ENCODE measurements around the gene FBXL13.
"Not testable (repeated sequence)": the region's sequence is repeated elsewhere in the genome, so short reads cannot be mapped to it uniquely, and the experiment has no call there.

FBXL13 gene

DNA sequence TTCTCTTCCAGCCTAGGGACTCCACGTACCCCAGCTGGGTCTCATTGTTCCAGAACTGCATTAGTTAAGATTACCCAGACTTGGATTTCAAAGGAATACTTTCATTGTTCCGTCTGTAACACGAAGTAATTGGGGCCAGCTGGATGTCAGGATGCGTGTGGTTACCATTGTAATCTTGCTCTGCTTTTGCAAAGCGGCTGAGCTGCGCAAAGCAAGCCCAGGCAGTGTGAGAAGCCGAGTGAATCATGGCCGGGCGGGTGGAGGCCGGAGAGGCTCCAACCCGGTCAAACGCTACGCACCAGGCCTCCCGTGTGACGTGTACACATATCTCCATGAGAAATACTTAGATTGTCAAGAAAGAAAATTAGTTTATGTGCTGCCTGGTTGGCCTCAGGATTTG, 140.8 kb downstream of the FBXL13 start:
- no peak for DNase-seq

DNA sequence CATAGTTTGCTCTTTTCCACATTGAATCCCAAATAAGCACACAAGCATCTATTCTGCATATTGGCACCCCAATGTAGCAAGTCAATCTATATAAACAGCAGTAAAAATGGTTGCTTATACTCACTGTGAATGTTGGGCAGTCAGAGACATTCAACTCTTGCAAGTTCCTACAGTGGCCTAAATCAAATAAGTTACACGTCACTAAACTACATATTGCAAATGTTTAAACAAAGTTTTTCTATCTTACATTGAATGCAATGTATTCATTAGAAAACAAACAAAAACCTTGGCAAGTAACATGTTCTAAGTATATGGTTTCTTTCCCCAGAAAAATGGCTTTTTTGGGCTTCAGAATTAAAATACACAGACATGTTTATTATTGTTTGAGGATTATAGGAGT, 142.8 kb downstream of the FBXL13 start:
- no peak for DNase-seq

DNA sequence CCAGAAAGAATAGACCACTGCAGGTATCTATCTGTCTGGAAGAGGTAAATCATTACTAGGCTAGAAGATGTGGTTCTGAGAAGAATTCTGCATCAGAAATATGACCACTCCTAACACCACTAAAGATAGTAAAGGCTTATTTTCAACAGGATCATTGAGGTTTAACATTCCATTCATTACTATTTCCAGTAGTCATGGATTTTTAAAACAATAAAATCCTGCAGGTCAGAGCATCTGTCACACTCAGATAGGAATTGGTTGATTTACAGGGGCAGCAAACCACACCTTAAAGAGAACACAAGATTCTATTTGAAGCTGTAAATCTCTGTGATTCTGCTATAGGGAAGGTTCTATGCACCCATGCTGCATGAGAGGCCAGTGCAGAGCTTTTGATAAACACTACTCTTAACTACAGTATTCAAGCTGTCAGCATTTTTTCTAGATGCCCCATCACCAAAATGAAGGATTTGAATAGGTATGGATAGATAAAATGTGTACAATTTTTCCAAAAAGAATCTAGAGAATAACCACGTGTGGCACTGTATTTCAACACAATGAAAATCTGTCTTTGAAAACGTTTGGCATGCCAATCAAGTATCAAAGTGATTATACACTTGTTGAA, 147.2 kb downstream of the FBXL13 start:
- no peak for DNase-seq

DNA sequence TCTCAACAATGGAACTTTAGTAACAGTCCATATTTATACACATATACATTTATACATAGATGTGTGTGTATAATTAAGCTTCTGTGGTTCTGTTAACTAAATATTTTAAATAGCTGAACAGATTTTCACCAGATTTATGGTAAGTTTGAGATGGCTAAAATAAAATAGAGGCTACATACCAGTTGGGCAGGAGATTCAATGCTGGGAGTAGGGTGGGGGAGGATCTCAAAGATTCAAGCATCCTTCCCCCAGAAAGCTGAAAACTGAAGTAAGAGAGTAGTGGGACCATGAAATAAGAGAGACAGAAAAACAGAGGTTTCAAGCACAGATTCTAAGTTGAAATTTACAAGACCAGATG, 147.8 kb downstream of the FBXL13 start:
- DNase-seq: no peak

DNA sequence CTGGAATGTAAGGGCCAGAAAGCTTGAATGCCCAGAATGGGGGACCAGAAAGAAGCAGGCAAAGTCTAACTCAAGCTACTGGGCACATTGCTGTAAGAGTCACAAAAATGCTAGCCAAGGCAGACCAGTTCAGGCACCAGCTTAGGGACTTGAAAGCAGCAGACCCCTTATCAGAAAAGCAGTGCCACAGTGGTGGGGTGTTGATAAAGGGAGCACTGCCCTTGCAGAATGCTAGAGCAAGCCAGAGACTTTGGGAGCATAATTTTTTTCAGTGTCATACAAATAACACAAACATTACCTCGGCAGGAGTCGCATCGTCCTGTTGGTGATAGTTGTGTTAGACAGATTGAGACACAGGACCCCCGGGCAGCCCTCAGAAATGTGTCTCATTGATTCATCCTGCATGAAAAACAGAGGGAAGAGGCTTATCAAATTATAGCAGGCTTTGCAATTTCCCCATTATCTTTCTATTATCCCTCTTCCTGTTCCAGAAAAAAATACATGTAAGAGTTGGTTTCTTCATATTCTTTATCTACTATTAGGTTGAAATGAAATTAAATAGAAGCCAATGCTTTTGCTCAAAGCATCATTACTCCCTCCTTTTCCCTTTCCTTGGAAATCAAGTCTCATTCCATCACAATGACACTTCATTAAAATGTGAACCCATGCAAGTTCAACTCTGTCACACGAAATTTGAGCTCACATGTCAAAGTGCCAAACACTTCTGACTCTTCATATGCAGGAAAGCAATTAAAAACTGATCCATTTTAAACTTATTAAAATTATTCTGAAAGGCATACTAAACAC, 148.4 kb downstream of the FBXL13 start:
- DNase-seq: no peak

DNA sequence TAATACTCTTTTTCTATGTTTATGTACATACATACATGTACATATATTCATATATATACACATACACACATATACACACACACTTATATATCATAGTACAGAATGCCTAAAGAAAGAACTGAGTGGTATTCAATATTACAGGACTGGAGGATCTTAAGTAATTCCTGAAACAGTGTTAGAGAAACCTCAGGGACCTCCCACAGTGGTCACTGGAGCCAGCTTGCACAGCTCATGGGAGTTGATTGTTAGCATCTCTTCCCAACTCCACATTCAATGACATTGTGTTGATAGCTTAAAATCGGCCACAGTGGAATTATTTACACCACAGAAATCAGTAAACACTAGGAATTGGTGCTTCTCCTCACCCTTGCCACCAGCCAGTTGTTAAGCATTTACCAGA, 155.8 kb downstream of the FBXL13 start:
- DNase-seq: no peak

DNA sequence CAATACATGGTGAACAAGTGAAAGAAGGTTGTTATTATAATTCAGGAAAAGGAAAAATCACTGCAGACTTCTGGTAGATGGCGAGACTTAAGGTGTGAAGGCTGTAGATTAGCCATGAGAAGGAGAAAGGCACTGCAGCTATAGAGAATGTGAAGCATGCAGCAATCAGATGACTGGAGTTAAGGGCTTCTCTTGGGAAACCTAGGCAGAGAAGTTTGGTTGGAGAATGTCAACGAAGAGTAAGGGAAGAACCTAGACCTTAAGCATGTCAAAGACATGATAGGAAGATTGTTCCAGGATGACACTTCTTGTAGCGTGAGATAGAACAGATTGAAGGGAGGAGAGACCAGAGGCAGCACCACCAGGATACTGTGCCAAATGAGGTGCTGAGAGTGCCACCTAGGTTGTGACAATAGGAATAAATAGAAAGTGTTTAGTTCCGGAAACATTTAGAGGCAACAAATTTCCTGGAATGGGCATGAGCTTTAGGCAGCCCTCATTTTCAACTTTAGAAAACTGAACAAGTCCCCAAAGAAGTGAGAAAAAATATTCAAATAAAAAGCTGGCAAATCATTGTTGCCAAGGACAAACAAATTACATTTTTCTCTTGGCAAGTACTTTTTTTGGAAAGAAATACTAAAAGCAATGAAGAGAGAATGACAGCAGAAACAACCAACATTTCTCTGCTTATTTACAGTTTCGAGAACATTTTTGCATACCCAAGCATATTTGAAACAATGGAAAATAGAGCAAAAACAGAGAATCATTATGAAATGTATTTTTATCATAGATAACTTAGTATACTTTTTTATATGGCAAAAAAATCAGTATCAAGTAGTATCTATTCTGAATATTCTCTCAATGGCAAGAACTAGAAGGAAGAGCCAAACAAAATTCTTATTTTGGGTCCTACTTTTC, 156.9 kb downstream of the FBXL13 start:
- DNase-seq: peak in 1 of 2 experiments; percentile 4

DNA sequence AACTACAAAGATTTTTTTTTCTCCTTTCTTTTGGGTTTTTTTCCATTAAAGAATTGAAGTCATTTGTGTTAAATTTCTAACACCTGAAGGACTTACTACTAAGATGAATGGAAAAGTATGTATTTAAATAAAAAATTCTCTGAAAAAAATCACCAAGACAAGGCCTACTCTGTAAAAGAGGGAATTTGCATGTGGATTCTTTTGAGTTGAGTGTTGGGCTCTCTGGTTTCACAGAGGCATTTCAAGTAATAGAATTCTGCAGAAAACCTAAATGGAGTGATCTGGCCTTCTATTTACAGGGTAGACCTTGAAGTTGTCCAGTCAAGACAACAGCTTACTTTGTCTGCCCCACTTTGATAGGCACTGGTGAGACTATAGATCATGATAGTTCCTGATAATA, 157.7 kb downstream of the FBXL13 start:
- no peak for DNase-seq

DNA sequence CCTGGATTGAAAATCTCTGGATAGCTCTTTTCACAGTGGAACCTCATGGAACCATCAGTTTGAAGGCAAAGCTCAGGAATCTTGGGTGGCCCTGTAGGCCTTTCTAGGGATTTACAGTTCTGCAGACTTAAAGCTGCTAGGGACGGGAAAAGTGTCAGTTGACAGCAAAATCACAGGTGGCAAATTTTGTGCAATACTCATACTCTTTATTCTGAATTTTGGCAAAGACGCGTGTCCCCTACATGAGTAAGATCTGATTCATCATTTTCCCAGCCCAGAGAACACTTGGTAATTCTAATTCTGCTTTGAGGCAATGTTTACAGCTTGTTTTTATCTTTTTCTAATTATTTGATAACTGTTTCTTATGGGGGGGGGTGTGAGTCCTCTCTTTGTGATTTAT, 158.2 kb downstream of the FBXL13 start:
- DNase-seq: no peak

DNA sequence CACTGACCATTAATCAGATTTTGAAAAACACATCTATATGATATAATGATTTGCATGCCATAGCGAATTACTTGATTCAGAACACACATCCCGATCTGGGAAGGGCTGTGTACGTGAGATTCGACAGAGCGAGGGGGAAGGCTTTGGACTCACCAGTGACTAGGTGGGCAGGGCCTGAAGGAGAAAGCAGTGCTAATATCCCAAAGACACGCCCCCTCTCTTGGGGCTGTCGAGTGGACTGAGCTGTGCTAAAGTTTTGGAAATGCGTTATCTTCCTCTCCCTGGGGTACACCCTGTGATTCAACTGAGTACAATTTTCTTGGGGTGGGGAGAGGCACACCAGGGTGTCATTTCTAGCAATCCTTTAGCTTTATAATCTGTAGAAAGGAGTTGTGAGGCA, 160.0 kb downstream of the FBXL13 start:
- DNase-seq: peak; percentile 4 to 39

DNA sequence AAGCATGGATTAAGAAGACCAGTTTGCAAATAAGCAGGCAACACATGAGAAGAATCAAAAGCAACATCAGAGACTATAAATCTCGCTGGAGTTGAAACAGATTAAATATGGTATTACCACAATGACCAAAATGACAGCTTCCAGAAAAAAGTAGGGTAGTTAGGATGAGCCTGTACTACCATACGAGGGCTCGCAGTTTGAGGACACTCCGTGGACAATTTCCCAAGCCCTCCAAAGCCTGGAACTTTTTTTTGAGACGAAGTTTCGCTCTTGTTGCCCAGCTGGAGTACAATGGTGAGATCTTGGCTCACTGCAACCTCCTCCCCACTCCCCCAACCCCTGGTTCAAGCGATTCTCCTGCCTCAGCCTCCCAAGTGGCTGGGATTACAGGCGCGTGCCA, 160.8 kb downstream of the FBXL13 start:
- DNase-seq: no peak

DNA sequence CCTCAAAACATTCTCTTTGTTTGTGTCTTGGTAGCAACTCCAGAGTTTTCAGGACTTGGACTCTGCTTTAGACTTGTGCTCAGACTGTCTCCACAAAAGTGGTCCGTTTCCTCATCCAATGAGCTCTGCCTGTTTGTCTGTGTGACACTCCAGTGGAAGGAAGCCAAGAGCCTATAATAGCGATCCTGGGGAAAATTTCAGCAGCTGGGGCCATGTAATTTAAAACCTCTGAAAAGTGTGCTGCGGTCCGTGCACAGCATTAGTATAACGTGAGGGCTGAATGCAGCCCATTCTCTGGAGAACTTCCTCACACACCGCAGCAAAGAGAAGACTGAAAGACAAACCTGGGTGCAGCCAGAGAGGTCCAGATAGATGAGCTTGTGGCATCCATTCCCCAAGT, 161.9 kb downstream of the FBXL13 start, which contains the start of gene LRRC17:
Gene LRRC17, plus strand, starts transcription at position 259 of the 400 bp plus-strand sequence. CDS start 20,914 bp downstream, outside the sequence.
- peak; percentile 90 to 95 for DNase-seq

DNA sequence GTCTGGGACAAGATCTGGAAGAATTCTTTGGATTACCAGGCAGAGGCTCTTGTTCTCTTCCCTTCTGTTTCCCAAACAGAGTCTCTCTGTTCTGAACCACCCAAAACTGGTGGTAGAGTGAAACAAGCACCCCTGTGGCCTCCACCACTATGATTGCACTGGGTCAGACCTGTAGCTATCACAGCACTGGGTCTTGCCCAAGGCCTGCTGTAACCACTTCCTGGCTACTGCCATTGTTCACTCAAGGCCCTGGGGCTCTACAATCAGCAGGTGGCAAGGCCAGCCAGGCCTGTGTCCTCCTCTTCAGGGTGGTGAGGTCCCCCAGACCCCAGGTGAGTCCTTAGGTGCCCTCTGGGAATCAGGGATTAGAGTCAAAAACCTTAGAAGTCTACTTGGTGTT, 165.9 kb downstream of the FBXL13 start:
- DNase-seq: no peak

DNA sequence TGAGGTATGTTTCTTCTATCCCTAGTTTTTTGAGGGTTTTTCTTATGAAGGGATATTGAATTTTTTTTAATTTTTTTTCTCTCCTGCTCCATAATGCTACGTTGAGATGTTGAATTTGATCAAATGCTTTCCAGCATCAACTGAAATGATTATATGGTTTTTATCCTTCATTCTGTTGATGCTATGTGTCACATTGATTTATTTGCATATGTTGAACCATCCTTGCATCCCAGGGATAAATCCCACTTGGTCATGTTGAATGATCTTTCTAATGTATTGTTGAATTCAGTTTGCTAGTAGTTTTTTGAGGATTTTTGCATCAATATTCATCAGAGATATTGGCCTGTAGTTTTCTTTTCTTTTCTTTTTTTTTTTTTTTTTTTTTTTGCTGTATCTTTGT, 171.0 kb downstream of the FBXL13 start:
- DNase-seq: not testable (repeated sequence)

DNA sequence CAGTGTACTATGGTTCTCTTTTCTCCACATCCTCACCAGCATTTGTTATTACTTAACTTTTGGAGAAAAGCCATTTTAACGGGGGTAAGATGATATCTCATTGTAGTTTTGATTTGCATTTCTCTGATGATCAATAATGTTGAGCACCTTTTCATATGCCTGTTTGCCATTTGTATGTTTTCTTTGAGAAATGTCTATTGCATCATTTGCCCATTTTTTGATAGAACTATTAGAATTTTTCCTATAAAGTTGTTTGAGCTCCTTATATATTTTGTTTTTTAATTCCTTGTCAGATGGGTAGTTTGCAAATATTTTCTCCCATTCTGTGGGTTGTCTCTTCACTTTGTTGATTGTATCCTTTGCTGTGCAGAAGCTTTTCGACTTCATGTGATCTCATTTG, 172.5 kb downstream of the FBXL13 start:
- not testable (repeated sequence) for DNase-seq

DNA sequence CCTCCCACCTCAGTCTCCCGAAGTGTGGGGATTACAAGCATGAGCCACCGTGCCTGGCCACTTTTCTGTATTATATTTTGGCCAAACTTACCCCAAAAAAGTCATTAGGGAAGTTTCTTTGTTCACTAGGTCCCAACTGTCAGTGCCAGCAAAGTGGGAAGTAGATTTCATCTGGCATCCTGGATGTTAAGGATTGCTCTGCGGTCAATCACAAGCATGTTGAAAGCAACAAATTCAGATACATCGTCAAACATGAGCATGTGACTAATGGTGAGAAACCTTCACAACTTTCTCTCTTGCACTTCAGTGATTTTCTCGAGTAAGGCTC, 176.1 kb downstream of the FBXL13 start:
- DNase-seq: no peak

DNA sequence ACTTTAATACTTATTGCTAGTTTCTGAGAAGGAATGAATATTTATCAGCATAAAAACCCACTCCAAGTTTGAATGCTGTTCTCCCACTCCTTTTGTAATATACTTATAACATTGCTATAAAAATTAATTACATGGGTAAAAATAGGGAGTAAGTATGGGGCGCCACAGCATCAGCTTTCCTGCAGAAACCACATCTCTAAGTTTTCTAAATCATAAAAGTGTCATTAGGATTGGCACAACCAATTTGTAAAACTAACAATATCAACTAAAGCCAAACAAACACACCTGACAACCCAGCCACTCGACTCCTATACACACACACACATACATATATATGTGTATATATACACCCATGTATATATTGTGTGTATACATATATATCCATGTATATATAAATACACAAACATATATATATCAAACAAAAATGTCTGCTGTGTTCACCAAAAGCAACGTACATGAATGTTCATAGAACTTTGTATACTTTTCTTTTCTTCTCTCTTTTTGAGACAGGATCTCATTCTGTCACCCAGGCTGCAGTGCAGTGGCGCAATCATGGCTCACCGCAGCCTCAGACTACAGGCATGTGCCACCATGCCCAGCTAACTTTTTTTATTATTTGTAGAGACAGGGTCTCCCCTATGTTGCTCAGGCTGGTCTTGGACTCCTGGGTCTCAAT, 176.6 kb downstream of the FBXL13 start:
- DNase-seq: no peak

DNA sequence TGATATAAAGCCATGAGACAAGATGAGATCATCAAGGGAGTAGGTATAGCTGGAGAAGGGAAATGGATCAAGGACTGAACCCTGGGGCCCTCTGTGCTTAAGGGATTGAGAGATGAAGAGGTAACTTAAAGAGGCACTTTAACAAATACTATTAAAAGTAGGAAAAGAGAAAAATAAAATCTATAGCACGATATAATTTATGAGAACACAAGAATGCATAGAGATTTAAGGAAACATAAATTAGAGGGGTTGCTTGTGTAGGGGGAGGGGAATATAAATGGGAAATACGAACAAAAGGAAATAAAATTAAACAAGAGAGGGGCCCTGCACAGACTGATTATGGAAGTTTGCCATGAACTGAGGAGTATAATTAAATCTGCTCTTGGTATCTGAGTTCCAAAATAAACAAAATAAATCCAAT, 177.4 kb downstream of the FBXL13 start:
- no peak for DNase-seq

DNA sequence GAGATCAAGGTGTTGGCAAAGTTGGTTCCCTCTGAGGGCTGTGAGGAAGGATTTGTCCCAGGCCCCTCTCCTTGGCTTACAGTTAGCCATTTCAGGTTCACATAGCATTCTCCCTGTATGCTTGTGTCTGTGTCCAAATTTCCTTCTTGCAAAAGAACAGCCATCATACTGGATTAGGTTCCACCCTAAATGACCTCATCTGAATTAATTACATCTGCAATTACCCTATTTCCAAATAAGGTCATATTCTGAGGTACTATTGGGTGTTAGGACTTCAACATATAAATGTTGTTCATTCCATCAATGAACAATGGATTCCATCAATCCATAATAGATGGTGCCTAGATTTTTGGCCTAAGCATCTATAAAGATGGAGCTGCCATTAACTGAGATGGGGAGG, 178.0 kb downstream of the FBXL13 start:
- DNase-seq: no peak

DNA sequence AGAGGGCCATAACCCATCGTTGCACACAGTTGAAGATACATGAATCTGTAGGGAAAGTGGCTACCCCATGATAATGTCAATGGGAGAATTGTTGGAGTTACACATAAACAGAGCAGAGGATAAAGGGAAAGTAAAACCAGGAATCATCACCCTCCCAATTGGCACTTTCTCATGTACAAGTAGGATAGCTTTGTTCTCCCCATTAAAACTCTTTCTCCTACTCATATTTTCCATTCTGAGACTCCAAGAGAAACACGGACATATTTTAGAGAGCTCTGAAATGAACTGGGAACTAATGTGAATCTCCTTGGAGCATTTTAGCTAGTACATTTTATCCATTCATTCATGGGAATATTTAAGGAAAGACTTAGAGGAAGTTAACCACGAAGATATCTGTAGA, 179.0 kb downstream of the FBXL13 start:
- DNase-seq: no peak

DNA sequence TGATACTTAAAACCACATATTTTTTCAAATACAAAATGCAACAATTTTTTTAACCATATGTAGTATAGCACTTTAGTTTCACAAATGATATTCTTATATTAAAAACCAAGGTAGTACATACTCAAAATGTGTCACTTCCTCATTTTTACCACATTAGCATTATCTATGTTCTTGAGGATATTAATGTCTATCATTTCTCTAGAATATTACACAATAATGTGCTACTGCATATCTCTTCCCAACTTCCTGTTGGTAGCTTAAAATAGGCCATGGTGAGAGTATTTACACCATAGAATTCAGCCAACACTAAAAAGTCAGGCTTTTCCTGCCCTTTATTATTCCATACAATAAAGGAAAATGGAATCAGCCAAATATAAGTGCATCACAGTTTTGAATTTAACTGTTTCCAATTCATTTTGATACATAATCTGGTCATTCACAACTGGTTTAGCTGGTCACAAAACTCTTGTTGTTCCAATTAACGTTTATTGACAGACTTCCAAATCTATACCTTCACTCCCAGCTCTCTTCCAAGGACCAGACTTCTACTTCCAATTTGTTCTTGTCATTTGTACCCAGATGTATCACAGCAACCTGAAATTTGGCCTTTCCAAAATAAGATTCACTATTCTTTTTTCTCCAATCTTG, 181.8 kb downstream of the FBXL13 start:
- no peak for DNase-seq

DNA sequence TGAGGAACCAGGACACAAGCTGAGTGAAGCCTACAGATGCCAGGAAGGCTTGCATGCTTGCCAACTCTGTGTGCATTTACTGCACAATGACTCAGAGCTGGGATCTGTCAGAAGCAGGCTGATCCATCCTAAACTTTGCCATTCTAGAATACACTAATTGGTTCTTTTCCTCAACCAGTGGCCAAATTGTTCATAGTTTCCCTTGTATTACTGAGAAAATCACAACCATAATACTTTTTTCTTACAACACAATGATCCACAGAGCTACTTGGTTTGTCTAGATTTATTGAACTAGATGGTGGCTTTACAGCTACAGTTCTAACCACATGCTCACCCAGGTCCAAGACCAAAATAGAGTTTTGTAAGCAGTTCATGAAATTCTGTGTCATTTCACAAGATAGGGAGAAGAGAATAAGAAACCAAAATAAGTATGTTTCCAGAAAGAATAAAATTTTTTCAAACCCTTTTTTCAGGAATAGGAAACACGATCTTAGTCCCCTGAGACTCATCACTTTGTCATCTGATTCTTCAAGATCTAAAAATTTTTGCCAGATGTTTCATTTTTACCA, 182.8 kb downstream of the FBXL13 start:
- DNase-seq: no peak

All from NCI-H524 (cell line).